Measurements from ENCODE around the gene ARID3A. TPM values are rescaled to one million over a fixed set of nuclear protein-coding genes. Genes with fewer than 3 reads are reported as not detected.
A peak's percentile ranks its signal among the peaks of the same experiment; 100 is the strongest.

The ARID3A gene
- total RNA-seq, 1 experiment from 2014 or later = 116 TPM

DNA sequence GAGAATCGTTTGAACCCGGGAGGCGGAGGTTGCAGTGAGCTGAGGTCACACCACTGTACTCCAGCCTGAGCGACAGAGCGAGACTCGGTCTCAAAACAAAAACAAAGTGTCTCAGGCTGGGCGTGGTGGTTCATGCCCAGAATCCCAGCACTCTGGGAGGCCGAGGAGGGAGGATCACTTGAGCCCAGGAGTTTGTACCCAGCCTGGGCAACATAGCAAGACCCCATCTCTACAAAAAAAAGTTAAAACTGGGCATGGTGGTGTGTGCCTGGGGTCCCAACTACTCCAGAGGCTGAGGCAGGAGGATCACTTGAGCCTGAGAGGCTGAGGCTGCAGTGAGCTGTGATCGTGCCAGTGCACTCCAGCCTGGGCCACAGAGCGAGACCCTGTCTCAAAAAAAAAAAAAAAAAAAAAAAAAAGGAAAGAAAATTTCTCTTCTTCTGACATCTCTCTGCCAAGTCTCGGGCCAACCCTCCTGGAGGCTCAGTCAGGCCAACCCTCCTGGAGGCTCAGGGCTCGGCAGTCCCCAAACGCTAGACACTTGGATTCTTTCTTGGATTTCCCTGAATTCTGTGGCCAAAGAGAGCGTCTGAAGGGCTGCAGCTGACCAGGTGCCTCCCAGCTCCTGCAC, 26.3 kb downstream of the ARID3A start:
- H3K9me3 Mint-ChIP-seq = no peaks in the 10 kb centered on the region
- peak overlapping the region; percentile 78; the same call in 1 of the 2 replicates for H3K27ac Mint-ChIP-seq
- no peak for DNase-seq (ENCODE audit: low spot score)
- H3K27me3 Mint-ChIP-seq (ENCODE audit: low read depth) = no peaks in the 10 kb centered on the region
- no peak for ATAC-seq
- H3K36me3 Mint-ChIP-seq = no peaks in the 10 kb centered on the region
- TF ChIP-seq GABPB1 (CRISPR knock-in tag; IDR thresholded peaks at IDR 0.05) (no peak), FOXK1 (CRISPR knock-in tag; IDR thresholded peaks at IDR 0.05) (no peak), FOXJ3 (CRISPR knock-in tag; IDR thresholded peaks at IDR 0.05; ENCODE audit: borderline replicate concordance) (no peak), RORB (CRISPR knock-in tag; IDR thresholded peaks at IDR 0.05) (no peak), MYBL2 (CRISPR knock-in tag; IDR thresholded peaks at IDR 0.05) (no peak), ZNF121 (CRISPR knock-in tag; IDR thresholded peaks at IDR 0.05) (peak; percentile 97), GTF2I (CRISPR knock-in tag; conservative IDR thresholded peaks at IDR 0.05) (peak; percentile 71; the same call in 1 of the 2 replicates)
- TF ChIP-seq, protein P1, sequence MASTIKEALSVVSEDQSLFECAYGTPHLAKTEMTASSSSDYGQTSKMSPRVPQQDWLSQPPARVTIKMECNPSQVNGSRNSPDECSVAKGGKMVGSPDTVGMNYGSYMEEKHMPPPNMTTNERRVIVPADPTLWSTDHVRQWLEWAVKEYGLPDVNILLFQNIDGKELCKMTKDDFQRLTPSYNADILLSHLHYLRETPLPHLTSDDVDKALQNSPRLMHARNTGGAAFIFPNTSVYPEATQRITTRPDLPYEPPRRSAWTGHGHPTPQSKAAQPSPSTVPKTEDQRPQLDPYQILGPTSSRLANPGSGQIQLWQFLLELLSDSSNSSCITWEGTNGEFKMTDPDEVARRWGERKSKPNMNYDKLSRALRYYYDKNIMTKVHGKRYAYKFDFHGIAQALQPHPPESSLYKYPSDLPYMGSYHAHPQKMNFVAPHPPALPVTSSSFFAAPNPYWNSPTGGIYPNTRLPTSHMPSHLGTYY (CRISPR knock-in tag; IDR thresholded peaks at IDR 0.05) = no peak
- POLR2A ChIA-PET = no interaction called here
- no peak overlapping the region; the same call in 1 of the 2 replicates for H3K4me3 Mint-ChIP-seq
- CTCF ChIA-PET = no interaction called here
- peaks cover 24% of the 10 kb centered on the region for H3K4me1 Mint-ChIP-seq

DNA sequence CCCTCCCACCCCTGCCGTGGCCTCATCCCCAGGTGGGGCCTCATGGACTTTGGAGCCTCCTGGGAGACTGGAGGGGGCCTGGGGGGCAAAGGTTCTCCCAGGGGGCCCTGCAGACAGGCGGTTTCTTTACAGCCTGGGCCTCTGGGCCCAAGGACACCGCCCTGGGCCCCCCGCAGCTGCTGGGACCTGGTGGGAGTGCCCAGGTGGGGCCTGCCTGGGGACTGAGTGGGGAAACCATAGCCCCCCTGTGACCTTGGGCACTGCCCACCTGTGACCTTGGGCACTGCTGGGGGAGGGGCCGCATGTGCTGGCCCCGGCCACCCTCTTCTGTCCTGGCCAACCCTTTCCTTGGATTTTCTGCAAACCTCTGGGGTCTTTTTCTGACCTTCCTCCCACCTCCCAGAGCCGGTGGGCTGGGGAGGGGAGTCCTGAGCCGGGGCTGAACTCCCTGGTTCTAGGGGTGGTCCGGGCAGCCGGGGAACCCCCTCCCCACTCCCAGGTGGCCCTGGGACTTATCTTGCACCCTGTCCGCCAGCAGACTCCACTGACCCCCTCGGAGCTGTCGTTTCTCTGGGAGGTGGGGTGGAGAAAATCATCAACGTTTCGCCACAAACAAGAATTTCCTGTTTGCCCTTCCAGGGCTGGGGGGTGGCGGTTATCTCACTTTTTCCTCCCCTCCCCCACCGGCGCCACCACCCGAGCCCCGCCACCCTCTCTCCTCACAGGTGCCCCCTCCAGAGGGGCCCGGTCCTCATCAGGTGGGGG, 27.0 kb downstream of the ARID3A start:
- Mint-ChIP-seq H3K27ac (peak overlapping the region; percentile 78; the same call in 1 of the 2 replicates), H3K4me1 (peaks cover 27% of the 10 kb centered on the region), H3K9me3 (no peaks in the 10 kb centered on the region), H3K36me3 (no peaks in the 10 kb centered on the region), H3K4me3 (no peak overlapping the region; the same call in none of the 2 replicates), H3K27me3 (ENCODE audit: low read depth) (no peaks in the 10 kb centered on the region)
- ChIA-PET POLR2A (no interaction called here), CTCF (no interaction called here)
- DNase-seq (ENCODE audit: low spot score) = no peak
- TF ChIP-seq ESRRA (CRISPR knock-in tag; IDR thresholded peaks at IDR 0.05; ENCODE audit: borderline replicate concordance) (peak; percentile 80; the same call in 1 of the 2 replicates), TEAD1 (CRISPR knock-in tag; IDR thresholded peaks at IDR 0.05) (no peak)
- ATAC-seq = no peak; the same call in 1 of the 2 replicates

DNA sequence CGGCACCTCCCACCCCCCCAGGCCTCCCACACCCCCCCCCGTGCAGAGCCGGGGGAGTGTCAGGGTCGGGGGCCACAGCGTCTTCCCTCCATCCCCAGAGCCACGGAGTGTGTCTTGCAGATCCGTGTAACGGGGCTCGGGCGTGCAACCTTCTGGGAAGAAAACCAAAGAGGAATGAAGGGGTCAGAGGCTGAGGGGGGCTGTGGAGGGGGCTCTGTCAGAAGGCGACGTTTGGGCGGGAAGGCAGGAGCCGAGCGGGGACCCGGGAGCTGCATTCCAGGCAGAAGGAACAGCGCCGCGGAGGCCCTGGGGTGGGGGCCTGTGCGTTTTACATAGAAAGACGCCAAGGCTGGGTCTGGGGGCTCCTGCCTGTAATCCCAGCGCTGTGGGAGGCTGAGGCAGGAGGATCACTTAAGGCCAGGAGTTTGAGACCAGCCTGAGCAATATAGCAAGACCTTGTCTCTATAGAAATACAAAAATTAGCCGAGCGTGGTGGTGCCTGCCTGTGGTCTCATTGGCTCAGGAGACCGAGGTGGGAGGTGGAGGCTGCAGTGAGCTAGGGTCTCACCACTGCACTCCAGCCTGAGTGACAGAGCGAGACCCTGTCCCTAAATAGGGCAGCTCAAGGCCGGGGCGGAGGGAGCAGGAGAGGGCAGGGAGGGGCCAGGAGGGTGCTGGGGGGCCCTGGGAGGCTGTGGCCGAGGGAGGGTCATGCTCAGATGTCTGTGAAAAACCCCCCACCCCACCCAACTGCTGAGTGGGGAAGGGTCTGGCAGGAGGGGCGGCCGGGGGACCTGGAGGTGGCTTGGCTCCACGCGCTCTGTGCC, 27.8 kb downstream of the ARID3A start:
- Mint-ChIP-seq H3K4me3 (peak overlapping the region; percentile 41), H3K27ac (peak overlapping the region; percentile 70; the same call in 1 of the 2 replicates), H3K27me3 (ENCODE audit: low read depth) (no peaks in the 10 kb centered on the region), H3K36me3 (no peaks in the 10 kb centered on the region), H3K9me3 (no peaks in the 10 kb centered on the region), H3K4me1 (peaks cover 27% of the 10 kb centered on the region)
- ATAC-seq (peak; percentile 31), DNase-seq (ENCODE audit: low spot score) (peak; percentile 49)
- ChIA-PET CTCF (interaction anchor here (1.6 kb wide), 1 partner anchor 17 kb away, joined by 4 read pairs; no protein-coding TSS in a partner anchor), POLR2A (no interaction called here)
- TF ChIP-seq, protein P2, sequence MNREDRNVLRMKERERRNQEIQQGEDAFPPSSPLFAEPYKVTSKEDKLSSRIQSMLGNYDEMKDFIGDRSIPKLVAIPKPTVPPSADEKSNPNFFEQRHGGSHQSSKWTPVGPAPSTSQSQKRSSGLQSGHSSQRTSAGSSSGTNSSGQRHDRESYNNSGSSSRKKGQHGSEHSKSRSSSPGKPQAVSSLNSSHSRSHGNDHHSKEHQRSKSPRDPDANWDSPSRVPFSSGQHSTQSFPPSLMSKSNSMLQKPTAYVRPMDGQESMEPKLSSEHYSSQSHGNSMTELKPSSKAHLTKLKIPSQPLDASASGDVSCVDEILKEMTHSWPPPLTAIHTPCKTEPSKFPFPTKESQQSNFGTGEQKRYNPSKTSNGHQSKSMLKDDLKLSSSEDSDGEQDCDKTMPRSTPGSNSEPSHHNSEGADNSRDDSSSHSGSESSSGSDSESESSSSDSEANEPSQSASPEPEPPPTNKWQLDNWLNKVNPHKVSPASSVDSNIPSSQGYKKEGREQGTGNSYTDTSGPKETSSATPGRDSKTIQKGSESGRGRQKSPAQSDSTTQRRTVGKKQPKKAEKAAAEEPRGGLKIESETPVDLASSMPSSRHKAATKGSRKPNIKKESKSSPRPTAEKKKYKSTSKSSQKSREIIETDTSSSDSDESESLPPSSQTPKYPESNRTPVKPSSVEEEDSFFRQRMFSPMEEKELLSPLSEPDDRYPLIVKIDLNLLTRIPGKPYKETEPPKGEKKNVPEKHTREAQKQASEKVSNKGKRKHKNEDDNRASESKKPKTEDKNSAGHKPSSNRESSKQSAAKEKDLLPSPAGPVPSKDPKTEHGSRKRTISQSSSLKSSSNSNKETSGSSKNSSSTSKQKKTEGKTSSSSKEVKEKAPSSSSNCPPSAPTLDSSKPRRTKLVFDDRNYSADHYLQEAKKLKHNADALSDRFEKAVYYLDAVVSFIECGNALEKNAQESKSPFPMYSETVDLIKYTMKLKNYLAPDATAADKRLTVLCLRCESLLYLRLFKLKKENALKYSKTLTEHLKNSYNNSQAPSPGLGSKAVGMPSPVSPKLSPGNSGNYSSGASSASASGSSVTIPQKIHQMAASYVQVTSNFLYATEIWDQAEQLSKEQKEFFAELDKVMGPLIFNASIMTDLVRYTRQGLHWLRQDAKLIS (CRISPR knock-in tag; IDR thresholded peaks at IDR 0.05; ENCODE audit: borderline replicate concordance) = no peak
- TF ChIP-seq GTF2I (CRISPR knock-in tag; conservative IDR thresholded peaks at IDR 0.05) (0 out of 2 replicates have a peak, but pooled peaks have one; percentile 12), TP53 (CRISPR knock-in tag; IDR thresholded peaks at IDR 0.05) (no peak)
- TF ChIP-seq, protein P3, sequence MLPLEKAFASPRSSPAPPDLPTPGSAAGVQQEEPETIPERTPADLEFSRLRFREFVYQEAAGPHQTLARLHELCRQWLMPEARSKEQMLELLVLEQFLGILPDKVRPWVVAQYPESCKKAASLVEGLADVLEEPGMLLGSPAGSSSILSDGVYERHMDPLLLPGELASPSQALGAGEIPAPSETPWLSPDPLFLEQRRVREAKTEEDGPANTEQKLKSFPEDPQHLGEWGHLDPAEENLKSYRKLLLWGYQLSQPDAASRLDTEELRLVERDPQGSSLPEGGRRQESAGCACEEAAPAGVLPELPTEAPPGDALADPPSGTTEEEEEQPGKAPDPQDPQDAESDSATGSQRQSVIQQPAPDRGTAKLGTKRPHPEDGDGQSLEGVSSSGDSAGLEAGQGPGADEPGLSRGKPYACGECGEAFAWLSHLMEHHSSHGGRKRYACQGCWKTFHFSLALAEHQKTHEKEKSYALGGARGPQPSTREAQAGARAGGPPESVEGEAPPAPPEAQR (CRISPR knock-in tag; IDR thresholded peaks at IDR 0.05) = no peak

Measured in WTC11 (cell line).